Bronchial epithelial cell (primary cell): ENCODE results near the gene ST3GAL3. TPM values are rescaled to one million over a fixed set of nuclear protein-coding genes. Genes with fewer than 3 reads are reported as not detected.
A peak's percentile ranks its signal among the peaks of the same experiment; 100 is the strongest.

Experiments used
- DNase-seq: peaks from one replicate; pipeline ENCODE4 v3.0.0-alpha.2; 2010; ENCODE audit warnings: low read depth
- FAIRE-seq: peaks from 2 replicates; lab custom pipeline; 2011; peaks lifted over from hg19 to GRCh38; lab: Jason Lieb, UNC
- H3K27me3 ChIP-seq: 2 replicates; pipeline ENCODE4 v1.5.1; 2011; ENCODE audit warnings: low read length; ENCODE audit not compliant: control insufficient read depth, insufficient read depth
- H3K36me3 ChIP-seq: 2 replicates; pipeline ENCODE4 v1.5.1; 2011; ENCODE audit warnings: low read length; ENCODE audit not compliant: control insufficient read depth, insufficient read depth
- H3K4me3 ChIP-seq: 2 replicates; pipeline ENCODE4 v1.5.1; 2011; ENCODE audit warnings: mild to moderate bottlenecking, low read depth, low read length, control low read depth
- total RNA-seq: library from RNA; depleted of rRNA; stranded (reverse); fragments of >200 nt; gene quantifications from 2 replicates; pipeline ENCODE4 v1.2.1, GENCODE V29; 2014
- TF ChIP-seq, protein P1 (sequence below): IDR thresholded peaks from 2 replicates; pipeline ENCODE4 v1.5.1; 2011; ENCODE audit warnings: mild to moderate bottlenecking, moderate library complexity, low read length, control low read depth, inconsistent platforms; ENCODE audit not compliant: insufficient read depth, severe bottlenecking

The ST3GAL3 gene
- total RNA-seq, 1 donor from 2014 or later, result 10.3 TPM

DNA sequence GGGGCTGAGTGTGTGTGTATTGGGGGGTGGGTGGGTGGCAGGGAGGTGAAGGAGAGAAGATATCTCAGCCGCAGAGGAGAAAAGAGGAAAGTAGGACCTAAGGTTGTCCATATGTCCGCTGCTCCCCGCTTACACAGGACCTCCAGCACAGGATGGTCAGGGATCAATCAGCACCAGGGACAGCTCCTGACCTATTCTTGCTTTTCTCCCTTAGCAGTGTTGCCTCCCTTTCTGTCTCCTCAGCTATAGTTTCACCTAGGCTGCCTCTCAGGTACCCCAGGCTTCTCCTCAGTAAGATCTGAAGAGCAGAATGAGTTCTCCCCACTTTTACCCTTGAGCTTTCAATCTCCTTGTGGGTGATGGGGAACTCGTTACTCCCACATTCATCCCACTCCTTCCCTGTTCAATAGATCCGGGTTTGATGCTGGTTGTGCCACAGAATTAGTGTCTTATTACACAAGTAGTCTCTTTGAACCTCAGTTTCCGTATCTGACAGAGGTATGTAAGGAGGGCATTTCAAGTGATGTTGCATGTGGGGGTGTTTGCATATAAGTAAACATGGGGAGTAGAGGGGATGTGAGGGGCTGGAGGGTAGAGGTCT, 261.1 kb downstream of the ST3GAL3 start:
- DNase-seq (no peak), FAIRE-seq (peak; percentile 91)
- Histone ChIP-seq H3K4me3 (no peak overlapping the region), H3K27me3 (no peaks in the 10 kb centered on the region), H3K36me3 (peaks cover 21% of the 10 kb centered on the region)
- TF ChIP-seq, protein P1, sequence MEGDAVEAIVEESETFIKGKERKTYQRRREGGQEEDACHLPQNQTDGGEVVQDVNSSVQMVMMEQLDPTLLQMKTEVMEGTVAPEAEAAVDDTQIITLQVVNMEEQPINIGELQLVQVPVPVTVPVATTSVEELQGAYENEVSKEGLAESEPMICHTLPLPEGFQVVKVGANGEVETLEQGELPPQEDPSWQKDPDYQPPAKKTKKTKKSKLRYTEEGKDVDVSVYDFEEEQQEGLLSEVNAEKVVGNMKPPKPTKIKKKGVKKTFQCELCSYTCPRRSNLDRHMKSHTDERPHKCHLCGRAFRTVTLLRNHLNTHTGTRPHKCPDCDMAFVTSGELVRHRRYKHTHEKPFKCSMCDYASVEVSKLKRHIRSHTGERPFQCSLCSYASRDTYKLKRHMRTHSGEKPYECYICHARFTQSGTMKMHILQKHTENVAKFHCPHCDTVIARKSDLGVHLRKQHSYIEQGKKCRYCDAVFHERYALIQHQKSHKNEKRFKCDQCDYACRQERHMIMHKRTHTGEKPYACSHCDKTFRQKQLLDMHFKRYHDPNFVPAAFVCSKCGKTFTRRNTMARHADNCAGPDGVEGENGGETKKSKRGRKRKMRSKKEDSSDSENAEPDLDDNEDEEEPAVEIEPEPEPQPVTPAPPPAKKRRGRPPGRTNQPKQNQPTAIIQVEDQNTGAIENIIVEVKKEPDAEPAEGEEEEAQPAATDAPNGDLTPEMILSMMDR, result no peak

DNA sequence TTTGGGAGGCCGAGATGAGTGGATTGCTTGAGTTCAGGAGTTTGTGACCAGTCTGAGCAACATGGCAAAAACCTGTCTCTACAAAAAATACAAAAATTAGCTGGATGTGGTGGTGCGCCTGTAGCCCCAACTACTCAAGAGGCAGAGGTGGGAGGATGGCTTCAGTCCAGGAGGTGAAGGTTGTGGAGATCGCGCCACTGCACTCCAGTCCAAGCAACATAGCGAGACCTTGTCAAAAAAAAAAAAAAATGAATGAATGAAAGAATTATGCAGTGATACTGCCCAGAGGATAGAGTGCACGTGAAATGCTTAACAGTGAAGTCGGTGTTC, 262.0 kb downstream of the ST3GAL3 start:
- no peaks in the 10 kb centered on the region for H3K27me3 ChIP-seq
- DNase-seq, result no peak
- no peak for FAIRE-seq
- no peak overlapping the region for H3K4me3 ChIP-seq
- H3K36me3 ChIP-seq, result peaks cover 20% of the 10 kb centered on the region
- TF ChIP-seq, protein P1, result no peak

DNA sequence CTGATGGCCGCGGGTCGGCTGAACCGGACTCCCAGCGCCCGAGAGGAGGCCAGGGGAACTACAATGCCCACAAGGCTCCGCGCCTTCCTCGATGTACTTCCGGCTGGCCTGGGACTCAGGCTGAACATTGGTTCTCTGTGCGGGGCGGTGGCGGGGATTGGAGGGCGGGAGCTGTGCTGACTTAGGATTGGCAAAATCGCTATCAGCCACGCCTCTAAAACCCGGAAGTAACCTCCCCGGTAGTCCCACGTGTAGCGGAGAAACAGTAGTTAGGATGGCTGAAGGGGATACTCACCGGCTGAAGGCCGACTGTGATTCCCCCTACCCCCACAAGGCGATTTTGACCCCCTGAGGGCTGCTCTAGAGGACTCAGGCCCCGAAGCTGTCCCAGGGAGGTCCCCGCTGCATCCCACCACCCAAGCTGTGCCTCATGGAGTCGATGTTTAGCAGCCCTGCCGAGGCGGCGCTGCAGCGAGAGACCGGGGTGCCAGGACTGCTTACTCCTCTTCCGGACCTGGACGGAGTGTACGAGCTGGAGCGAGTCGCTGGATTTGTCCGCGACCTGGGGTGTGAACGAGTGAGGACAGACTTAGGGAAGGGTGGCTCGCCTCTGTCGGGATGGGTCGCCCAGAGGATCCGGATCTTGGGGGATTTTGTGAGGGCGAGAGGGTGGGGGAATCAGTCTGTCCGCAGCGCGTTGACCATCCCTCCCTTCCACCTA, 262.6 kb downstream of the ST3GAL3 start, which contains the start of gene DPH2:
Gene DPH2, plus strand, starts transcription at position 265 of the 721 bp plus-strand sequence. Its CDS starts 166 bp downstream, at position 431.
- TF ChIP-seq, protein P1, result no peak
- FAIRE-seq (no peak), DNase-seq (peak; percentile 95)
- Histone ChIP-seq H3K4me3 (peak within 1 kb of the TSS; percentile 74), H3K27me3 (no peaks in the 10 kb centered on the region), H3K36me3 (peaks cover 20% of the 10 kb centered on the region)

DNA sequence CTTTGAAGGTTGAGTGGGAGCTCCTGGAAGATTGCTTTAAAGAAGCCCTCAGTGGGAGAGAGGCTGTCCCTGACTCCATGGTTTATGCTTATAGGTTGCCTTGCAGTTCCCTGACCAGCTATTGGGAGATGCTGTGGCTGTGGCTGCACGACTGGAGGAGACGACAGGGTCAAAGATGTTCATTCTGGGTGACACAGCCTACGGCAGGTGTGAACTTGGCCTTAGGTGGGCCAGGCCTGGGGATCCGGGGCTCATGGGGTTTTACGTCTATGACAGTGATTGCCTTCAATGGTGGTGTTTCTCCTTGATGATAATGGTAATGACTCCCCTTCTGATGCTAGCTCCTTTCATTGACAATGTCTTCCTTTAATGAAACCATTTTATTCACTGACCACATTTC, 263.2 kb downstream of the ST3GAL3 start:
- Histone ChIP-seq H3K27me3 (no peaks in the 10 kb centered on the region), H3K36me3 (peaks cover 20% of the 10 kb centered on the region), H3K4me3 (peak overlapping the region; percentile 74)
- TF ChIP-seq, protein P1, result no peak
- no peak for FAIRE-seq
- no peak for DNase-seq

DNA sequence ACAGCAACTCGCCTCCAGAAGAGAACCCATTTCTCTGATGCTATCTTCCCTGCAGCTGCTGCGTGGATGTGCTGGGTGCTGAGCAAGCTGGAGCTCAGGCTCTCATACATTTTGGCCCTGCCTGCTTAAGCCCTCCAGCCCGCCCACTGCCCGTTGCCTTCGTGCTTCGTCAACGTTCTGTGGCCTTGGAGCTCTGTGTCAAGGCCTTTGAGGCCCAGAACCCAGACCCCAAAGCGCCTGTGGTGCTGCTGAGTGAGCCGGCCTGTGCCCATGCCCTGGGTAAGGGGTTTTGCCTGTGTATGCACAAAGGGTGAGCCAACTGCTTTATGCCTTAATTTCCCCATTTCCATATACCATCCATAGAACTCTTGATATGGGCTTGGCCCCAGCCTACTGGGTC, 263.6 kb downstream of the ST3GAL3 start:
- H3K4me3 ChIP-seq, result no peak overlapping the region
- DNase-seq (no peak), FAIRE-seq (no peak)

More for the DNA sequence above, 263.6 kb downstream of the ST3GAL3 start:
- Histone ChIP-seq H3K27me3 (no peaks in the 10 kb centered on the region), H3K36me3 (peaks cover 17% of the 10 kb centered on the region)
- TF ChIP-seq, protein P1, result no peak
